Left ventricle myocardium inferior (tissue), 1 donor: ENCODE data around the gene USH1C. TPM values are rescaled to one million over a fixed set of nuclear protein-coding genes. Genes with fewer than 3 reads are reported as not detected.

Source experiments
- DNase-seq: peaks from one replicate; pipeline ENCODE4 v3.0.0-alpha.2; 2020
- H3K27ac ChIP-seq: fragments of 200-600 bp; replicated peaks from 2 replicates; pipeline ENCODE4 v1.8.0; 2021
- H3K27me3 ChIP-seq: fragments of 200-600 bp; 2 replicates; pipeline ENCODE4 v1.8.0; 2021; ENCODE audit warnings: low read depth
- H3K36me3 ChIP-seq: fragments of 200-600 bp; 2 replicates; pipeline ENCODE4 v1.8.0; 2021
- H3K4me1 ChIP-seq: fragments of 200-600 bp; 2 replicates; pipeline ENCODE4 v1.8.0; 2021
- H3K4me3 ChIP-seq: fragments of 200-600 bp; 2 replicates; pipeline ENCODE4 v1.8.0; 2021; ENCODE audit warnings: mild to moderate bottlenecking, moderate library complexity
- H3K9me3 ChIP-seq: fragments of 200-600 bp; replicated peaks from 2 replicates; pipeline ENCODE4 v1.8.0; 2021
- intact Hi-C: fragments of 100-400 bp; cut with micrococcal nuclease; formaldehyde crosslinking; loops from one replicate; pipeline ENCODE4 v1.11.0; 2022
- long read RNA-seq: library from polyadenylated mRNA; unstranded; transcript quantifications from one replicate; pipeline ENCODE4 v2.0.0, GENCODE V29; 2021
- total RNA-seq: library from RNA; stranded (reverse); fragmentation: NEBNext Ultra II Directional; extraction: Animal tissue kit (Norgen Biotek cat#: 25700); gene quantifications from one replicate; pipeline ENCODE4 v1.2.1, GENCODE V29; 2021
- TF ChIP-seq, protein P1 (sequence below): fragments of 200-600 bp; IDR thresholded peaks from 2 replicates; pipeline ENCODE4 v1.8.0; 2021; ENCODE audit warnings: antibody characterized with exemption, mild to moderate bottlenecking, borderline replicate concordance
- donor health status: DM: no; HTN: yes; CAD: no; lungs with severe emphysema.

Gene USH1C
- not detected for total RNA-seq
- long read RNA-seq: 0 reads

DNA sequence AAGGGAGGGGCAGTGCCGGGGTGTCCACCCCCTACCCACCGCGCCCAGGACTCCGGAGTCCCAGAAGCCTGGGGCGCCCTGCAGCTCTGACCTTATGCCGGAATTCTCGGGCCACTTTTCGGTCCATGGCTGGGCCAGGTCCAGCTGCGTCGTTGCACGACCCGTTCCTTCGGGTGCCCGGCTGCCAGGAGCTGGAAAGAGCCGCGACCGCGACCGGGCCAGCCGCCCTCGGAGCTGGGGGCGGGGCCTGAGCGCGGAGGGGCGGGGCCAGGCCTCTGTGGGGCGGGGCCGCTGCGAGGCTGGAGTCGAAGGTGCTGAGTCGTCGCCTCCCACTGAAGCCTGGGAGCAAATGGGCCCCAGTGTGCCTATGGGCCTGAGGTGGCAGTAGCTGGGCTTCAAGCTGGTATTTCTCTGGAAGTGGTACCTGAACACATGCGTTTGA is at the start of gene USH1C:
Gene USH1C (minus strand): TSS at position 236 of the 442 bp plus-strand sequence. CDS start 109 bp downstream, at position 127.
- H3K27ac ChIP-seq: no peak within 1 kb of the TSS
- peak; percentile 17 for DNase-seq
- TF ChIP-seq, protein P1, sequence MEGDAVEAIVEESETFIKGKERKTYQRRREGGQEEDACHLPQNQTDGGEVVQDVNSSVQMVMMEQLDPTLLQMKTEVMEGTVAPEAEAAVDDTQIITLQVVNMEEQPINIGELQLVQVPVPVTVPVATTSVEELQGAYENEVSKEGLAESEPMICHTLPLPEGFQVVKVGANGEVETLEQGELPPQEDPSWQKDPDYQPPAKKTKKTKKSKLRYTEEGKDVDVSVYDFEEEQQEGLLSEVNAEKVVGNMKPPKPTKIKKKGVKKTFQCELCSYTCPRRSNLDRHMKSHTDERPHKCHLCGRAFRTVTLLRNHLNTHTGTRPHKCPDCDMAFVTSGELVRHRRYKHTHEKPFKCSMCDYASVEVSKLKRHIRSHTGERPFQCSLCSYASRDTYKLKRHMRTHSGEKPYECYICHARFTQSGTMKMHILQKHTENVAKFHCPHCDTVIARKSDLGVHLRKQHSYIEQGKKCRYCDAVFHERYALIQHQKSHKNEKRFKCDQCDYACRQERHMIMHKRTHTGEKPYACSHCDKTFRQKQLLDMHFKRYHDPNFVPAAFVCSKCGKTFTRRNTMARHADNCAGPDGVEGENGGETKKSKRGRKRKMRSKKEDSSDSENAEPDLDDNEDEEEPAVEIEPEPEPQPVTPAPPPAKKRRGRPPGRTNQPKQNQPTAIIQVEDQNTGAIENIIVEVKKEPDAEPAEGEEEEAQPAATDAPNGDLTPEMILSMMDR: no peak
- H3K36me3 ChIP-seq: no peaks in the 10 kb centered on the region
- H3K4me1 ChIP-seq: peaks cover 5% of the 10 kb centered on the region
- H3K9me3 ChIP-seq: no peaks in the 10 kb centered on the region
- intact Hi-C loops: no loop called here
- peaks cover 76% of the 10 kb centered on the region for H3K27me3 ChIP-seq
- H3K4me3 ChIP-seq: peak within 1 kb of the TSS; percentile 38

DNA sequence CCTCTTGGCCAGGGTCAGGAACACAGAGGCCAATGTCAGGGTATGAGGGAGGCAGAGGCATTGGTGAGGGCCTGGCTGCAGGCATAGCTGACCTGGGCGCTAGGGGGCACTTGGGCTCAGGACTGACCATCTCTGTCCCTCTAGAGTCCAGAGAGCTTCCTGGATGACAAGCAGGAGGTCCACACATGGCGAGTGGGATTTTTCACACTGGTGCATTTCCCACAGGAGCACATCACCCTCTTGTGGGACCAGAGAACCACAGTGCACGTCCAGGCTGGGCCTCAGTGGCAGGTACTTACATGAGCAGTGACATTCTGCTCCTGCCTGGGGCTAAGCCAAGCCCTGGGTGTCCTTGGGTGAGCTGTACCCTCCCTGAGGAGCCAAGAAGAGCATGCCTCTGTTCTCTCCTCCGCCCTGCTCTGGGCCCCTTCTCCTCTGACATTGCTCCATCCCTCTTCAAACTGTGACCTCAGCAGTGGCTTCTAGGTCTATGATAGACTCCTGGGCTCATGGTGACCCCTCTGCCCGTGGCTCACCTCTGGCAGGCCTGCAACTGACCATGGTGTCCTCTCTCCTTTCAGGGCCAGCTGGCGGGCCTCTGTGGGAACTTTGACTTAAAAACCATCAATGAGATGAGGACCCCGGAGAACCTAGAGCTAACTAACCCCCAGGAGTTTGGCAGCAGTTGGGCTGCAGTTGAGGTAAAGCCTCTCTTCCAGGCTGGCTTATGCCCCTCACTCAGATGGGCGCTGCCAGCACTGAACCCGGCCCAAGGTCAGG is 49.4 kb upstream of the USH1C start:
- Histone ChIP-seq H3K4me1 (no peaks in the 10 kb centered on the region), H3K36me3 (no peaks in the 10 kb centered on the region), H3K9me3 (no peaks in the 10 kb centered on the region), H3K27me3 (peaks cover 42% of the 10 kb centered on the region), H3K4me3 (no peak overlapping the region), H3K27ac (no peak overlapping the region)
- TF ChIP-seq, protein P1: no peak
- DNase-seq: no peak
- intact Hi-C loops: no loop called here

DNA sequence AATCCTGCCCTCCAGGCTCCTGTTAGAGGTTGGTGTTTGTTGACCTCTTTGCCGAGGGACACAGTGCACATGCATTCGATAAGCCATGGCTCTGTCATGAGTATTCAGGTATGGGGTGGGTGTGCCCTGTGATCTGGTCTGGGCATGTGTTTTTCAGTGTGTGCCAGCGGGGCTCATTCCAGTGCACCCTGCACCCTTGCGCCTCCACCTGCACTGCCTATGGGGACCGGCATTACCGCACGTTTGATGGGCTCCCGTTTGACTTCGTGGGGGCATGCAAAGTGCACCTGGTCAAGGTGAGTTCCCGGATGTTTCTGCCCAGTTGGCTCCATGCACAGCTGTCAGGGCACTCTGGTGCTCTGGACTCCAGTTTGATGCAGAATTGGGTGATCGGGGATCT is 47.1 kb upstream of the USH1C start:
- no peak overlapping the region for H3K4me3 ChIP-seq
- H3K4me1 ChIP-seq: no peaks in the 10 kb centered on the region
- no peaks in the 10 kb centered on the region for H3K36me3 ChIP-seq
- H3K27ac ChIP-seq: no peak overlapping the region
- TF ChIP-seq, protein P1: no peak
- intact Hi-C loops: no loop called here
- H3K9me3 ChIP-seq: no peaks in the 10 kb centered on the region
- no peak for DNase-seq
- peaks cover 42% of the 10 kb centered on the region for H3K27me3 ChIP-seq

DNA sequence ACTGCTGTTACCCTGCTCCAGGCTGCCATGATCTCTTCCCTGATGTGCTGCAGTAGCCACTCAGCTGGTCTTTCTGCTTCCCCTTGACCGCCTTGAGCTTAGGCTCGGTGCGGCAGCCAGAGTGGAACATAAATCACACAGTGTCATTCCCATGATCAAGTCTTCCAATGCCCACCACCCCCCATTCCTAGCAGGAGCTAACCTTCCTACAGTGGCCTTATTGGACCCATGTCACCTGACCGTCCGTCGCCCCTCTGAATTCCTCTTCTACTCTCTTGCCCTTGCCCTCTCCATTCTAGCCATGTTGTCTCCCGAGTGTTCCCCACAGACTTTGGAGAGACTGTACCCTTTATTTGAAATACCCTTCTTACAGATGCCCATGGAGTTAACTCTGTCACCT is 46.2 kb upstream of the USH1C start:
- Histone ChIP-seq H3K36me3 (no peaks in the 10 kb centered on the region), H3K9me3 (no peaks in the 10 kb centered on the region), H3K4me3 (no peak overlapping the region), H3K27ac (no peak overlapping the region), H3K4me1 (no peaks in the 10 kb centered on the region), H3K27me3 (peaks cover 42% of the 10 kb centered on the region)
- TF ChIP-seq, protein P1: no peak
- no peak for DNase-seq
- intact Hi-C loops: no loop called here

DNA sequence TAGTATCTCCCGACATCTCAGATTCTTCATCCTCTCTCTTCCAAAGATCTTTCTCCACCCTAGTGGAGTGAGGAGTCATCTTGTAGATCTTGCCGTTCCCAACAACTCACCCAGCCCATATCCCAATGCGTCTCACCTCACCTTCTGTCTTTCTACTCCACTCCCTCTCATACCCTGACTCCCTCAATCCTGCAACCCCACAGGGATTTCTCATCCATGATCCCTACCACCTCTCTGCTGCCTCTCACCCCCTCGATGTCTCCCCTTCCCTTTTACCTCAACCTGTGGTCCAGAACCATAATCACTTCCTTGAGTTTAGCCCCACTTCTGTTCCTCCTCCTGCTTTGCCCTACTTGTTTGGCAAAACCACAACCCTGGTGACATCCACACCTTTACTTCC is 44.5 kb upstream of the USH1C start:
- TF ChIP-seq, protein P1: no peak
- intact Hi-C loops: no loop called here
- Histone ChIP-seq H3K27me3 (peaks cover 32% of the 10 kb centered on the region), H3K9me3 (no peaks in the 10 kb centered on the region), H3K27ac (no peak overlapping the region), H3K4me3 (no peak overlapping the region), H3K36me3 (no peaks in the 10 kb centered on the region), H3K4me1 (no peaks in the 10 kb centered on the region)
- DNase-seq: no peak
